Vagina (tissue), 2 donors: Measurements from ENCODE around the gene TFDP3.

ENCODE experiments used
- POLR2A ChIP-seq, 2 donors: fragments of 450-650 bp; IDR thresholded peaks; one replicate each; pipeline ENCODE4 v1.6.1; 2017; ENCODE audit warnings: antibody characterized with exemption in 2 of 2, mild to moderate bottlenecking in 2 of 2, moderate library complexity in 2 of 2
- TF ChIP-seq, protein P1 (sequence below), 3 experiments: fragments of 450-650 bp in 2 of 3; fragments of 200-600 bp in 1 of 3; sonication (generic) in 1 of 3; IDR thresholded peaks; one replicate each; pipeline ENCODE4 v1.5.1; 2017 to 2019; ENCODE audit warnings: antibody characterized with exemption in 3 of 3, mild to moderate bottlenecking in 2 of 3, moderate library complexity in 2 of 3

DNA sequence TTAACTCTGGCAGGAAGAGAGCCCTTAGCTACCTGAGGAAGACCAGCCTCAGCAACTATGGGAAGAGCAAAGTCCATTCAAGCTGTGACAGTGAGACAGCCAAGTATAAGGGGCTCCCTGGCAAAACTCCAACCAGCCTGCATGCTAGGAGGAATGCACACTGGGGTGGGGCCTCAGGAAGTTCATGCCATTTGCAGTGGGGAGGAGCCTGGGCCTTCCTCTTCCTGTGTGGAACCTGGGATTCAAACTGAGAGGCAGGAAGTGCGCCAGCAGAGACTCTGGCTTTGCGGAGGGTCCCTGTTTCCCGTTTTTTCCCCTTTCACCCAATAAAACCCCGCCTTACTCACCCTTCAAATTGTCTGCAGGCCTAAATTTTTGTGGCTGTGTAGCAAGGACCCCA, 33.0 kb downstream of the TFDP3 start:
- TF ChIP-seq, protein P1, sequence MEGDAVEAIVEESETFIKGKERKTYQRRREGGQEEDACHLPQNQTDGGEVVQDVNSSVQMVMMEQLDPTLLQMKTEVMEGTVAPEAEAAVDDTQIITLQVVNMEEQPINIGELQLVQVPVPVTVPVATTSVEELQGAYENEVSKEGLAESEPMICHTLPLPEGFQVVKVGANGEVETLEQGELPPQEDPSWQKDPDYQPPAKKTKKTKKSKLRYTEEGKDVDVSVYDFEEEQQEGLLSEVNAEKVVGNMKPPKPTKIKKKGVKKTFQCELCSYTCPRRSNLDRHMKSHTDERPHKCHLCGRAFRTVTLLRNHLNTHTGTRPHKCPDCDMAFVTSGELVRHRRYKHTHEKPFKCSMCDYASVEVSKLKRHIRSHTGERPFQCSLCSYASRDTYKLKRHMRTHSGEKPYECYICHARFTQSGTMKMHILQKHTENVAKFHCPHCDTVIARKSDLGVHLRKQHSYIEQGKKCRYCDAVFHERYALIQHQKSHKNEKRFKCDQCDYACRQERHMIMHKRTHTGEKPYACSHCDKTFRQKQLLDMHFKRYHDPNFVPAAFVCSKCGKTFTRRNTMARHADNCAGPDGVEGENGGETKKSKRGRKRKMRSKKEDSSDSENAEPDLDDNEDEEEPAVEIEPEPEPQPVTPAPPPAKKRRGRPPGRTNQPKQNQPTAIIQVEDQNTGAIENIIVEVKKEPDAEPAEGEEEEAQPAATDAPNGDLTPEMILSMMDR (IDR thresholded peaks at IDR 0.05) = no peak
- no peak for TF ChIP-seq POLR2A (IDR thresholded peaks at IDR 0.05)
